Activated naive CD8-positive, alpha-beta T cell treated with anti-CD3 and anti-CD28 coated beads, Interleukin-2, amount 10 ng/mL, durations not matched to agents 7 days and 5 days (primary cell): ENCODE data around the gene NFRKB. TPM values are rescaled to one million over a fixed set of nuclear protein-coding genes. Genes with fewer than 3 reads are reported as not detected.
"Not testable (repeated sequence)": the region's sequence is repeated elsewhere in the genome, so short reads cannot be mapped to it uniquely, and the experiment has no call there.

Source experiments
- ATAC-seq: fragments of 150-1000 bp; cut with Tn5 transposase; one replicate; pipeline ENCODE4 v1.10.0; 2021; ENCODE audit warnings: low read depth, moderate library complexity
- POLR2A ChIA-PET: fragments of 350-600 bp; sonication (Branson Sonifier 250); formaldehyde crosslinking; loops from one replicate; lab custom pipeline; 2021; ENCODE audit warnings: antibody characterized with exemption; lab: Charles Lee
- DNase-seq: peaks from one replicate; pipeline ENCODE4 v3.0.0; 2021
- H3K27ac Mint-ChIP-seq: one replicate; pipeline ENCODE4 v1.8.0; 2022; ENCODE audit warnings: mild to moderate bottlenecking, mixed read lengths
- H3K27me3 Mint-ChIP-seq: one replicate; pipeline ENCODE4 v1.8.0; 2022; ENCODE audit warnings: mild to moderate bottlenecking, moderate library complexity, mixed read lengths
- H3K36me3 Mint-ChIP-seq: one replicate; pipeline ENCODE4 v1.8.0; 2021; ENCODE audit warnings: mild to moderate bottlenecking, mixed read lengths
- H3K4me1 Mint-ChIP-seq: one replicate; pipeline ENCODE4 v1.8.0; 2021; ENCODE audit warnings: mixed read lengths
- H3K4me3 Mint-ChIP-seq: one replicate; pipeline ENCODE4 v1.8.0; 2022; ENCODE audit warnings: mild to moderate bottlenecking, moderate library complexity, mixed read lengths
- H3K9me3 Mint-ChIP-seq: one replicate; pipeline ENCODE4 v1.8.0; 2021; ENCODE audit warnings: mixed read lengths
- total RNA-seq, 2 experiments: library from RNA; stranded (reverse); gene quantifications; one replicate each; pipeline ENCODE4 v1.2.3, GENCODE V29; 2021

NFRKB gene
- total RNA-seq, 2 experiments from 2014 or later = 40.4 to 49.0 TPM

DNA sequence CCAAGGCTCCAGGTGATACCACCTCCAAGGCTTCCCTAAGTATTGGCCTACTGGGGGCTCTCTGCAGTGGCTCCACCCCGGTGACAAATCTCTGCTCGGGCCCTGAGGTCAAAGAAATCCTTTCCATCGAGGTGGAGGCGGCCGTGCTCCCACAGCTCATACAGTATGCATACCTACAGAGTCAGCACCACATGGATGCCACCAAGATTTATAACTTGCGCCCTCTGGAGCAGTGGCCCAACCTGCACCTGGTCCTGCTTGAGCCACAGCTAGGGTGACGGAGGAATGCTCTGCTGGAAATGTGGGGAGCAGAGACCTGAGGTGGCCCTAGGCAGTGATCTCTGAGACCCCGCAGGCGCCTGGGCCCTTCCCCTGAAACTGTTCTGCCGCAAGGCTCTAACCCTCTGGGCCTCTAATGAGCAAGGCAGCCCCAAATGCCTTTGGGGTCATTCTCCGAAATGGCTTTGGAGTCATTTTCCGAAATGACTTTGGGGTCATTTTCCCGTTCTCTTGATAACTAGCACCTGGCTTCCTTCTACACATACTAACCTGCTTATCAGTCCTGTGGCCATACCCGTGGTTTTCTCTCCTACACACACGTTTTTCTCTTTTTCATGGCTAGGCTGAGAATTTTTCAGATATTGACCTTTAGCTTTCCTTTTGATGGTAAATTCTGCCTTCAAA lies 45.8 kb downstream of the NFRKB start:
- H3K36me3 Mint-ChIP-seq = no peaks in the 10 kb centered on the region
- no peaks in the 10 kb centered on the region for H3K9me3 Mint-ChIP-seq
- POLR2A ChIA-PET = no interaction called here
- no peaks in the 10 kb centered on the region for H3K27me3 Mint-ChIP-seq
- DNase-seq = no peak
- no peak for ATAC-seq
- peaks cover 23% of the 10 kb centered on the region for H3K4me1 Mint-ChIP-seq
- no peak overlapping the region for H3K27ac Mint-ChIP-seq
- H3K4me3 Mint-ChIP-seq = no peak overlapping the region

DNA sequence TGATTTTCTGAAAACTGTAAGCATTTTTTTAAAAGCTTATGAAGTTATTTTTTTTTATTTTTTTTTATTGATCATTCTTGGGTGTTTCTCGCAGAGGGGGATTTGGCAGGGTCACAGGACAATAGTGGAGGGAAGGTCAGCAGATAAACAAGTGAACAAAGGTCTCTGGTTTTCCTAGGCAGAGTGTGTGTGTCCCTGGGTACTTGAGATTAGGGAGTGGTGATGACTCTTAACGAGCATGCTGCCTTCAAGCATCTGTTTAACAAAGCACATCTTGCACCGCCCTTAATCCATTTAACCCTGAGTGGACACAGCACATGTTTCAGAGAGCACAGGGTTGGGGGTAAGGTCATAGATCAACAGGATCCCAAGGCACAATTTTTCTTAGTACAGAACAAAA lies 48.0 kb downstream of the NFRKB start:
- H3K27ac Mint-ChIP-seq, H3K27me3 Mint-ChIP-seq, H3K9me3 Mint-ChIP-seq, ATAC-seq, DNase-seq, H3K36me3 Mint-ChIP-seq, POLR2A ChIA-PET, H3K4me3 Mint-ChIP-seq: not testable (repeated sequence)
- H3K4me1 Mint-ChIP-seq = peaks cover 11% of the 10 kb centered on the region

DNA sequence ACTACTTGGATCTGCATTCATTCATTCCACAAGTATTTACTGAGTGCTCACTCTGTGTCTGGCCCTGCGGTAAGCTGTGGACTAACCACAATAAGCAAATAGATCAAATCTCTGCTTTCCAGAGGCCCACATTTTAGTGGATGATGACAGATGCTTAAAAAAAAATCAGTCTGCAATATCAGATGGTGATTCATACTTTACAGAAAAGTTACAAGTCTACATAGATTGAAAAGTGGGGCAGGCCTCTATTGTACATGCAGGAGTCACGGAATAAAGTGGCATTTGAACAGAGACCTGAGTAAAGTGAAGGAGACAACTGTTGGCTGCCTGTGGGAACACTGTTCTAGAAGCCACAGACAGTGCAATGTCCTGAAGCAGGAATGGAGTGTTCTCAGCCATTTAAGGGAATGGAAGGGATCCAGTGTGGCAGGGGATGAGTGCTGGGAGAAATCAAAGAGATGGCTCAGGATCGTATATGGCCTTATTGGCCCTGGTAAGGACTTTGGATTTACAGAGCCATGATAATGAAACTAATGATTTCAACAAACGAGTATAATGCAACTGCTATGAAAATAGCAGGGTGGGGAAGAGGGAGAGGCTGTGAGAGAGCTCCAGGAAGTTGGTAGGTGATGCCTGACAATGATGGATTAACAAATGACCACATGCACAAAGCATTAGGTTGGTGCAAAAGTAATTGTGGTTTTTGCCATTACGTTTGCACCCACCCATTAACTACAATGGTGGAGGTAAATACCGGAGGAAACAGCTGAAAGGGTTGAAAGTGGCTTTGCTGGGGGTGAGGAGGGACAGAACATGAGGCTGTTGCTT lies 48.7 kb downstream of the NFRKB start:
- Mint-ChIP-seq H3K27ac (peak overlapping the region; percentile 37), H3K4me3 (peak overlapping the region; percentile 15), H3K36me3 (peaks cover 5% of the 10 kb centered on the region), H3K27me3 (peaks cover 11% of the 10 kb centered on the region), H3K9me3 (peaks cover 8% of the 10 kb centered on the region), H3K4me1 (peaks cover 17% of the 10 kb centered on the region)
- DNase-seq = no peak
- POLR2A ChIA-PET = no interaction called here
- ATAC-seq = no peak

Other genes starting within 250 kb of the NFRKB start
- 1 to 10 TPM in 1 of 2 experiments, under 1 TPM in 1; 0.91 to 1.5 TPM for gene TMEM45B, start 79.7 kb downstream of the NFRKB start, total RNA-seq
- 10 to 100 TPM; 14.5 to 17.6 TPM for gene PRDM10, start 107.3 kb upstream of the NFRKB start, total RNA-seq
- 10 to 100 TPM; 26.1 to 31.5 TPM for gene APLP2, start 174.3 kb upstream of the NFRKB start, total RNA-seq